A673 (cell line): Measurements from ENCODE around the gene ULBP1.

Experiments used
- CTCF ChIP-seq: fragments of 300-800, 200-600 bp; sonication (generic); conservative IDR thresholded peaks from 2 replicates; pipeline ENCODE4 v1.5.1; 2017; ENCODE audit warnings: low read depth, mild to moderate bottlenecking, antibody characterized with exemption, low read length, moderate library complexity, mixed read lengths
- EZH2 ChIP-seq: fragments of 200-600 bp; sonication (generic); IDR thresholded peaks from 2 replicates; pipeline ENCODE4 v1.6.1; 2017; ENCODE audit warnings: borderline replicate concordance, low read depth, mild to moderate bottlenecking, mixed read lengths, antibody characterized with exemption, low read length; ENCODE audit not compliant: poor library complexity, severe bottlenecking

GRCh38 chr6:149940672-149940982 is 23.1 kb upstream of the ULBP1 start:
- TF ChIP-seq CTCF: no peak
- no peak for TF ChIP-seq EZH2
